HFF-Myc (cell line): ENCODE measurements around the gene MSI2.

ENCODE experiments used
- DNase-seq: peaks from one replicate; pipeline ENCODE4 v3.0.0-alpha.2; 2011; ENCODE audit warnings: low read depth; ENCODE audit errors: extremely low read depth
- H3K4me3 ChIP-seq: replicated peaks from 2 replicates; pipeline ENCODE4 v1.5.1; 2011; ENCODE audit warnings: low read depth, mild to moderate bottlenecking, control low read depth, low read length
- TF ChIP-seq, protein P1 (sequence below): IDR thresholded peaks from 2 replicates; pipeline ENCODE4 v1.5.1; 2012; ENCODE audit warnings: mild to moderate bottlenecking, low read depth, low read length, control low read depth; ENCODE audit errors: missing control alignments

MSI2 gene

DNA sequence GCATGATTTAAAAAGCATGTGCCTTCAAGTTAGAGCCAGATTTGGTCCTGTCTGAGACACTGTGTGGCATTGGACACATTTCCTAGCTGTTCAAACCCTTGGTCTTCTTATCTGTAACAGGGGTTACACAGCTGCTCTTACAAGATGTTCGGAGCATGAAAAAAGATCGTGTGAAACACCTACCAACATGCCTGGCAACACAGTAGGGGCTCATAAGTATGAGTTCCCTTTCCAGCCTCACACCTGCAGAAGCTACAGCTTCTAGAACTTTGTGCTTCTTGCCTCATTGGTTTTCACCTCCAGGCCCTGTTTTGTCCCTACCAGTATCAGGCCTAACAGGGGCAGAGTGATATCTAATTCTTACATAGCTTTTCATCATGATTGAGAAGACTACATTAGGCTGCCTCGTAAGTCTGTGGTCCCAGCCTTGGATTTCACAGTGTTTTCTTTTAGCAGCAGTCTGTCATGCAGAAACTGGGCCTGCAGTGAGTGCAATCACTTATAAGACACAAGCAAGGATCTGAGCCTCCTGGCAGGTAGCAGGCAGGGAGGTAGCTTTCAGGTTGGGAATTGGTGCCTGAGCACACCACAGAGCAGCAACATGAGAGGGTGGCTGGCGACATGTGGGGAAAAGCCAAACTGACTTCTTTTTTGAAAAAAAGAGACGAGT is 410.0 kb downstream of the MSI2 start:
- TF ChIP-seq, protein P1, sequence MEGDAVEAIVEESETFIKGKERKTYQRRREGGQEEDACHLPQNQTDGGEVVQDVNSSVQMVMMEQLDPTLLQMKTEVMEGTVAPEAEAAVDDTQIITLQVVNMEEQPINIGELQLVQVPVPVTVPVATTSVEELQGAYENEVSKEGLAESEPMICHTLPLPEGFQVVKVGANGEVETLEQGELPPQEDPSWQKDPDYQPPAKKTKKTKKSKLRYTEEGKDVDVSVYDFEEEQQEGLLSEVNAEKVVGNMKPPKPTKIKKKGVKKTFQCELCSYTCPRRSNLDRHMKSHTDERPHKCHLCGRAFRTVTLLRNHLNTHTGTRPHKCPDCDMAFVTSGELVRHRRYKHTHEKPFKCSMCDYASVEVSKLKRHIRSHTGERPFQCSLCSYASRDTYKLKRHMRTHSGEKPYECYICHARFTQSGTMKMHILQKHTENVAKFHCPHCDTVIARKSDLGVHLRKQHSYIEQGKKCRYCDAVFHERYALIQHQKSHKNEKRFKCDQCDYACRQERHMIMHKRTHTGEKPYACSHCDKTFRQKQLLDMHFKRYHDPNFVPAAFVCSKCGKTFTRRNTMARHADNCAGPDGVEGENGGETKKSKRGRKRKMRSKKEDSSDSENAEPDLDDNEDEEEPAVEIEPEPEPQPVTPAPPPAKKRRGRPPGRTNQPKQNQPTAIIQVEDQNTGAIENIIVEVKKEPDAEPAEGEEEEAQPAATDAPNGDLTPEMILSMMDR = no peak
- no peak overlapping the region for H3K4me3 ChIP-seq
- DNase-seq = no peak

DNA sequence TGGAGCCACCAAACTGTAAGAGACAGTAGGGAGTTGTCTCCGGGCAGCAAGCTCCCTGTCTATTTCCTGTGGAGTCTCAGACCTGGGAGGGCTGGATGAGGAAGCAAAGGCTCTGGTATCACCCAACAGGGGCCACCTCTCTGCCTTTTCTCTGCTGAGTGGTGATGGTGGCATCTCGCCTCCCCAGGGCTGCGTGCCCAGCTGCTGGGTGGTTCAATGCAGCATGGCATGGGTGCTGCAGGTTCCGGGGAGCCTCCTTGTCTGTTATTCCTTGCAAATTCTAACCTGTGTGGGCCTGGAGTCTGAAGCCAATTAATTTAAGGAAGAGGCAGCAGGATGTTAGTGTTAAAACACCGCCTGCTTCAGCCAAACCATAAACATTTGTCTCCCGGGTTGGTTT is 410.6 kb downstream of the MSI2 start:
- TF ChIP-seq, protein P1 = no peak
- DNase-seq = no peak
- no peak overlapping the region for H3K4me3 ChIP-seq

DNA sequence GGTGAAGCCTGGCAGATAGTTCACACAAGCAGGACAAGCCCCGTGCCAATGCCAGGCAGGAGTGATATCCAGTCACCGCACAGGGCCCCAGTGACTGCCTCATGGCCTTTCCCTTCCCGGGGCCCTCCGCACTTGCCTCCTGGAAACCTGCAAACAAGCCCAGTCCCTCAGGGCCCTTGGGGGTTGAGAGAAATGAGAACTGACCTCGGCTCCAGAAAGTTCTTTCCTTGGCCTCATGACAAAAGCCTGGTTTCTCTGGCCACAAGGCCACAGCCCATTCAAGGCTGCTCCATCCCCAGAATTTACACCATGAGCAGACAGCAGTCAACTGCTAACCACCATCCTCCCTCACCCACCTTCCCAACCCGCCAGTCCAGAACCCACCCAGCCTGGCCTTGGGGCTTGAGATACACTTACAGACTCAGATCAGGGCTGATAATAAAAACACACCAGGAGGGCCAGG is 411.2 kb downstream of the MSI2 start:
- TF ChIP-seq, protein P1 = no peak
- no peak for DNase-seq
- no peak overlapping the region for H3K4me3 ChIP-seq

DNA sequence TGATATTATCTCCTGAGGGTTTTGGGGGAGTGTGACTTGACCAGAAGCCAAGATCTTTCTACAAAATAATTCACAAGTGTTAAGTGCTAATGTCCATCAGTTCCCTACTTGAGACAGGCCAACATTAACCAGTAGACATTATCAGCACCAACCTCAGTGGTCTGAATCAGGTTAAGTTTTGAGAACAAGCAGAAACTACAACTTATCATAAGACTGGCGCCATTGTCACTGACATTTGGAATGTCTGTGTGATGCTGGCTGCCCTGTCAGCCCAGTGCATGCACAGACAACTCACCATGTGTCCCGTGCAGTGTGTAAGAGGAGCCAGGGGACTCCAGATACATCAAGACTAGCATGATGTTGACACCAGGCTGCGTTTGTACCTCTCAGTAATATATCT is 412.0 kb downstream of the MSI2 start:
- TF ChIP-seq, protein P1 = no peak
- H3K4me3 ChIP-seq = no peak overlapping the region
- no peak for DNase-seq

DNA sequence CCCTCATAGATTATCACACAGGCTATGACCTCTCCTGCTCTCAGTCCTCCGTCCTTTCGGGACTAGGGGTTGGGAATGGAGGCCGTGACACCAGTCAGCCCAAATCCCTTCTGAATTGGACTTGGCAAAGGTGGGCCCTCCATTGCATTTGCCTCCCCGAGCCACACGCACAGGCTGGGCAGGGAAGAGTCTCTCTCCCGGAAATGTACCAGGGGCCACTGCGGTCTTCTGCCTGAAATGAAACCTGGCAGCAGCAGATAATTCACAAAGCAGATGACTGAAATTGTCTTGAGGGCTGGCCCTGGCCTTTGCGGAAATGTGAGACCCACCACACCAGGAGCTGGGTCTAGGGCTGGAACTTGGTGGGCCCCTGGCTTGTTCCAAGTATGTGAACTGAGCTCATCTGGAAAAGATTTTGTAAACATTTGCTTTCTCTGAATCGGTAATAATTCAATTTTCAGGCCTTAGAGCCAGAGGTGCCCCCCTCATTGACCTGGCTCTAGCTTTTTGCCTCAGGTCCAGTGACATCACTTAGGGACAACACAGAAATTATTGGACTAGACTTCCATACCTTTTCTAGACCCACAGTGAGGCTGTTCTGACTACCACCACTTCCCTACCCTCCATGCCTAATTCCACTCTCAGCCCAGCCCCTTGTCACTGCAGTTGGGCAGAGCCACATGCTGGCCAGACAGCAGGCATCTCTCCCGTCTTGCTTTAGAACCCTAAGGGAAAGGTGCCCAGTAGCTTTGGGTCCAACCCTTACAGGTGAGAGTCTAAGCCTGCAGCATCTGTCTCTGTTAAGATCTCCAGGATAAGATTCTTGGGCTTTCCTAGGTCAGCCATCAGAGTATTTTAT is 413.6 kb downstream of the MSI2 start:
- DNase-seq = no peak
- H3K4me3 ChIP-seq = no peak overlapping the region

DNA sequence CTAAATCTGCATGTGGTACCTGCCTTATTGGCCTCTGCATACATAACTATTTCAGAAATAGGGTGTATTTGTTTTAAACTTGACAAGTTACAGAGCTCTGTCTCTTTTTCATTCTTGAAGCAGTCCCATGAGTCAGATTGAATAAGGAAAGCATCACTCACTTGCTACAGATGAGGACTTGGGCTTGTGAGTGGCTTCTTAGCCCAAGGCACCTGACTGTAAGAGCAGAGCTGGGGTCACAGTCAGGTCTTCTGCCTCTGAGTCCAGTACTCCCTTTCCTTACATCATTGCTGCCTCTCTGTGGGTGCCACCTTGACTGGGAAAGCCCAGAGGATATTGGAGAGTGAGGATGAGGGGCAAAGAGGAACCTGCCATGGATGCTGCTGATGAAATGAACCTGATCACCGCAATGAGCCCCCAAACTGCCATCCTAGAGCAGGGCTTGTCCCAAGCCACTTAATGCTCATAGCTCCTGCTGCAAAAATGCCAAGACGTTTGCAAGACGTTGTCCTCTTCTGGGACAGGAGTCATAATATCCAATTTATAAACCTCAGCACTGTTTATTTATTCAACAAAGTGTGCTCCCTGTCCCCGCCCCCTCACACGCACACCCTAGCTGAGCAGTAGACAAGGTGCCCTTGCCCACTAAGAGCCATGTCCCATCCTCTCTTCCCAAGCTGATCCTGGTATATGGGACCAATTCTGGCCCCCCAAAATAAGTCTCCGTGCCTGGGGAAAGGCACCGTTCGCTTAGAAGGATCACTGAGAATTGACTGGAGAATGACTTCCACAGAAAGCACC is 414.6 kb downstream of the MSI2 start:
- DNase-seq = no peak
- TF ChIP-seq, protein P1 = no peak
- no peak overlapping the region for H3K4me3 ChIP-seq

More for the DNA sequence above, 413.6 kb downstream of the MSI2 start:
- TF ChIP-seq, protein P1 = no peak
